Measurements from ENCODE around the gene ALLC.

DNA sequence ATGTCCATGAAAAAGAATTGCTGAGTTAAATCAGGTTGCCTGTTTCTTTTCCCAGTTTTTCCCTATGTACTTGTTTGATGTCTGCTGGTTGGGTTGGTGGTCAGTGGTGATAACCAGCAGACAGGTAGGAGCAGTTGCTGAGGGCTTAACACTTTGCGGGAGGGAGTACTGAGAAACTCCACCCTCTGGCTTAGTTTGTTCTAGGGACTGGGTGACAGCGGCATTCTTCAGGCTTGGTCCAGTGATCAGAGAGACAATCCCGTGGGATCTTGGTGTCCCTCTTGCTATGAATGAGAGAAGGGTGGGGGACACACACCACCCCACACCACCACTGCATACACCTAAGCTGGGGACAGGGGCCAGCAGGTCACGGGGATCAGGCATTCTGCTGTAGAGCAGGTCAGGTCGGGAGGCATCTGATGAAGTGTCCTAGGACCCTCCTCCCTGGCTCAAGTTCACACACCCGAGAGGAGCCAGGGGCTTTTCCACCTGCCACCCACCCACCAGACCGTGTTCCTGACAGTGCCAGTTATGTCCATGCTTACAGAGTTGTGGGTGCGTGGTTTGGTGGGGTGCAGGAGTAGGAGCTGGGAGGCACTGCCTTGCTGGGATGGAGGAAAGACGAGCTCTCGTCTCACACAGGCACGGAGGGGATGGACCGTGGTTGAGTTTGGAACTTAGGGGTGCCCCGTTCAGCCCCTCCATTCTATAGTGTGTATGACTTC lies 21.3 kb upstream of the ALLC start:
- TF ChIP-seq CTCF (IDR thresholded peaks at IDR 0.05 in 2 of 3, conservative IDR thresholded peaks at IDR 0.05 in 1 of 3; ENCODE audit: control insufficient read depth in 2 of 3, extremely low read depth in 1 of 3, insufficient read depth in 1 of 3, low read depth in 3 of 3, low read length in 3 of 3): no peak
- TF ChIP-seq USF2 (IDR thresholded peaks at IDR 0.05; ENCODE audit: borderline replicate concordance, low read depth, low read length): no peak

All from GM12878 (cell line).